AG09309 (cell line): ENCODE results near the gene GJC2.

Experiments used
- DNase-seq: peaks from one replicate; pipeline ENCODE4 v3.0.0-alpha.2; 2010; ENCODE audit warnings: low read depth
- H3K4me3 ChIP-seq: 2 replicates; pipeline ENCODE4 v1.5.1; 2011; ENCODE audit warnings: mild to moderate bottlenecking, low read depth, low read length, moderate library complexity; ENCODE audit not compliant: control insufficient read depth
- CTCF ChIP-seq: IDR thresholded peaks from 2 replicates; pipeline ENCODE4 v1.5.1; 2011; ENCODE audit warnings: mild to moderate bottlenecking, low read depth, low read length, inconsistent platforms; ENCODE audit not compliant: insufficient read depth, control insufficient read depth; ENCODE audit errors: missing control alignments

The GJC2 gene

GRCh38 chr1:228157729-228158126 lies 8.0 kb downstream of the GJC2 start:
- no peak overlapping the region for H3K4me3 ChIP-seq
- DNase-seq: no peak
- no peak for TF ChIP-seq CTCF

GRCh38 chr1:228158151-228159007 lies 8.6 kb downstream of the GJC2 start:
- no peak for TF ChIP-seq CTCF
- no peak overlapping the region for H3K4me3 ChIP-seq
- DNase-seq: no peak

- no peak overlapping the region for H3K4me3 ChIP-seq
- DNase-seq: no peak
Measured at GRCh38 chr1:228159008-228159665, 9.4 kb downstream of the GJC2 start.

GRCh38 chr1:228160201-228160761 lies 10.6 kb downstream of the GJC2 start:
- no peak for DNase-seq
- no peak for TF ChIP-seq CTCF

More at GRCh38 chr1:228159008-228159665, 9.4 kb downstream of the GJC2 start:
- TF ChIP-seq CTCF: no peak

GRCh38 chr1:228161362-228161761 lies 11.6 kb downstream of the GJC2 start:
- no peak overlapping the region for H3K4me3 ChIP-seq
- TF ChIP-seq CTCF: no peak
- no peak for DNase-seq

More at GRCh38 chr1:228160201-228160761, 10.6 kb downstream of the GJC2 start:
- H3K4me3 ChIP-seq: no peak overlapping the region

GRCh38 chr1:228161866-228162265 lies 12.1 kb downstream of the GJC2 start:
- no peak overlapping the region for H3K4me3 ChIP-seq
- TF ChIP-seq CTCF: no peak
- no peak for DNase-seq
